OCI-LY1 (cell line): ENCODE data around the gene ADD1.

Experiments used
- H2AFZ ChIP-seq: fragments of 200-600 bp; sonication (generic), shearing (Covaris generic); 2 replicates; pipeline ENCODE4 v1.6.0; 2014; ENCODE audit warnings: antibody characterized with exemption, mild to moderate bottlenecking, low read length
- H3F3A ChIP-seq: fragments of 200-600 bp; sonication (generic), shearing (Covaris generic); 2 replicates; pipeline ENCODE4 v1.6.0; 2014; ENCODE audit warnings: mild to moderate bottlenecking, antibody characterized with exemption, low read length, moderate library complexity; ENCODE audit not compliant: insufficient read depth
- H3K27ac ChIP-seq: fragments of 200-600 bp; sonication (generic); 2 replicates; pipeline ENCODE4 v1.5.1; 2014; ENCODE audit warnings: low read length, mixed run types, mild to moderate bottlenecking, low read depth; ENCODE audit not compliant: poor library complexity, severe bottlenecking
- H3K27me3 ChIP-seq: fragments of 200-600 bp; sonication (generic); 2 replicates; pipeline ENCODE4 v1.6.0; 2014; ENCODE audit warnings: antibody characterized with exemption, mild to moderate bottlenecking, low read length, moderate library complexity; ENCODE audit not compliant: insufficient read depth
- H3K36me3 ChIP-seq: fragments of 200-600 bp; sonication (generic); 2 replicates; pipeline ENCODE4 v1.6.1; 2014; ENCODE audit warnings: mild to moderate bottlenecking, antibody characterized with exemption, low read length, moderate library complexity, mixed read lengths; ENCODE audit not compliant: insufficient read depth
- H3K4me1 ChIP-seq: fragments of 200-600 bp; sonication (generic); 2 replicates; pipeline ENCODE4 v1.5.1; 2014; ENCODE audit warnings: mild to moderate bottlenecking, low read length, moderate library complexity; ENCODE audit not compliant: insufficient read depth, severe bottlenecking
- H3K4me2 ChIP-seq: fragments of 200-600 bp; sonication (generic), shearing (Covaris generic); 2 replicates; pipeline ENCODE4 v1.6.1; 2014; ENCODE audit warnings: low read length
- H3K4me3 ChIP-seq: fragments of 200-600 bp; sonication (generic); 2 replicates; pipeline ENCODE4 v1.5.1; 2014; ENCODE audit warnings: low read length, low read depth, mild to moderate bottlenecking, mixed read lengths; ENCODE audit not compliant: poor library complexity, severe bottlenecking
- H3K79me2 ChIP-seq: fragments of 200-600 bp; shearing (Covaris generic); 2 replicates; pipeline ENCODE4 v1.6.1; 2016; ENCODE audit warnings: mixed run types, low read length, mixed read lengths; ENCODE audit not compliant: insufficient read depth
- H3K9ac ChIP-seq: fragments of 200-600 bp; sonication (generic), shearing (Covaris generic); 2 replicates; pipeline ENCODE4 v1.6.1; 2014; ENCODE audit warnings: mild to moderate bottlenecking, low read length, mixed read lengths
- H3K9me2 ChIP-seq: fragments of 200-600 bp; sonication (generic), shearing (Covaris generic); 2 replicates; pipeline ENCODE4 v1.6.1; 2014; ENCODE audit warnings: low read depth, mild to moderate bottlenecking, low read length, mixed read lengths
- H3K9me3 ChIP-seq: fragments of 200-600 bp; shearing (Covaris generic); 2 replicates; pipeline ENCODE4 v1.6.1; 2014; ENCODE audit warnings: low read length, mixed read lengths
- H4K20me1 ChIP-seq: fragments of 200-600 bp; sonication (generic), shearing (Covaris generic); 2 replicates; pipeline ENCODE4 v1.6.0; 2016; ENCODE audit warnings: mild to moderate bottlenecking, low read length; ENCODE audit not compliant: insufficient read depth
- CTCF ChIP-seq: fragments of 200-600 bp; sonication (generic), shearing (Covaris generic); IDR thresholded peaks from 2 replicates; pipeline ENCODE4 v1.5.1; 2017; ENCODE audit warnings: mild to moderate bottlenecking, antibody characterized with exemption, low read length, moderate library complexity, mixed read lengths
- EZH2 ChIP-seq: fragments of 200-600 bp; sonication (generic), shearing (Covaris generic); IDR thresholded peaks from 2 replicates; pipeline ENCODE4 v1.8.0; 2017; ENCODE audit warnings: borderline replicate concordance, mixed run types, mild to moderate bottlenecking, antibody characterized with exemption, low read length, moderate library complexity, mixed read lengths

The ADD1 gene

GRCh38 chr4:2906218-2906617 is 62.6 kb downstream of the ADD1 start:
- Histone ChIP-seq H2AFZ (no peak overlapping the region), H3K9me3 (no peaks in the 10 kb centered on the region), H3F3A (no peaks in the 10 kb centered on the region), H3K79me2 (no peaks in the 10 kb centered on the region), H3K4me1 (no peaks in the 10 kb centered on the region), H4K20me1 (no peaks in the 10 kb centered on the region), H3K9me2 (no peaks in the 10 kb centered on the region), H3K27me3 (no peaks in the 10 kb centered on the region), H3K4me2 (no peak overlapping the region), H3K9ac (no peak overlapping the region), H3K4me3 (no peak overlapping the region), H3K36me3 (peaks cover 3% of the 10 kb centered on the region; the same call in 1 of the 2 replicates), H3K27ac (no peak overlapping the region)
- TF ChIP-seq CTCF (no peak), EZH2 (no peak)

GRCh38 chr4:2907226-2907625 is 63.6 kb downstream of the ADD1 start:
- no peak overlapping the region for H3K4me2 ChIP-seq
- H3F3A ChIP-seq: no peaks in the 10 kb centered on the region
- H3K9me2 ChIP-seq: no peaks in the 10 kb centered on the region
- no peak overlapping the region for H3K4me3 ChIP-seq
- H3K27me3 ChIP-seq: no peaks in the 10 kb centered on the region
- no peaks in the 10 kb centered on the region for H3K79me2 ChIP-seq
- H2AFZ ChIP-seq: no peak overlapping the region
- 0 out of 2 replicates have a peak, but pooled peaks cover 1% of the 10 kb centered on the region for H3K36me3 ChIP-seq
- no peak overlapping the region for H3K27ac ChIP-seq
- H3K9me3 ChIP-seq: no peaks in the 10 kb centered on the region
- TF ChIP-seq EZH2 (no peak), CTCF (no peak)
- H4K20me1 ChIP-seq: no peaks in the 10 kb centered on the region
- H3K4me1 ChIP-seq: no peaks in the 10 kb centered on the region
- no peak overlapping the region for H3K9ac ChIP-seq

- Histone ChIP-seq H3K27ac (no peak overlapping the region), H3K9me3 (no peaks in the 10 kb centered on the region), H3K36me3 (no peaks in the 10 kb centered on the region), H3K4me1 (no peaks in the 10 kb centered on the region), H2AFZ (no peak overlapping the region), H3K9me2 (no peaks in the 10 kb centered on the region), H3F3A (no peaks in the 10 kb centered on the region), H3K4me2 (no peak overlapping the region), H4K20me1 (no peaks in the 10 kb centered on the region), H3K27me3 (no peaks in the 10 kb centered on the region), H3K9ac (no peak overlapping the region), H3K79me2 (no peaks in the 10 kb centered on the region), H3K4me3 (no peak overlapping the region)
- TF ChIP-seq CTCF (no peak), EZH2 (no peak)
Measured at GRCh38 chr4:2907706-2908293, 64.2 kb downstream of the ADD1 start.
